Heart left ventricle (tissue), 16 donors: ENCODE results near the gene LCE5A. TPM values are rescaled to one million over a fixed set of nuclear protein-coding genes. Genes with fewer than 3 reads are reported as not detected.

Experiments used
- ATAC-seq, 4 donors: fragments of 200-7000 bp; cut with Tn5 transposase; one replicate each; pipeline ENCODE4 v1.9.1; 2020 to 2022; ENCODE audit warnings: moderate library complexity in 4 of 4, mild to moderate bottlenecking in 3 of 4, moderate number of reproducible peaks in 1 of 4
- DNase-seq, 5 donors: peaks; one replicate each; pipeline ENCODE4 v3.0.0-alpha.2; 2020
- H3K27ac ChIP-seq, 12 donors: fragments of 200-600 bp; sonication (generic) in 4 of 12; one replicate each; pipeline versions ENCODE4 v1.5.0 to v1.8.0; 2016 to 2022; ENCODE audit warnings: mild to moderate bottlenecking in 2 of 12
- H3K27me3 ChIP-seq, 9 donors: fragments of 200-600 bp; sonication (generic) in 2 of 9; one replicate each; pipeline versions ENCODE4 v1.5.1 to v1.8.0; 2016 to 2022; ENCODE audit warnings: mild to moderate bottlenecking in 3 of 9
- H3K36me3 ChIP-seq, 9 donors: fragments of 200-600 bp; sonication (generic) in 2 of 9; one replicate each; pipeline versions ENCODE4 v1.5.0 to v1.8.0; 2018 to 2022; ENCODE audit warnings: mild to moderate bottlenecking in 2 of 9
- H3K4me1 ChIP-seq, 12 donors: fragments of 200-600 bp; sonication (generic) in 4 of 12; one replicate each; pipeline versions ENCODE4 v1.5.0 to v1.8.0; 2016 to 2022; ENCODE audit warnings: mild to moderate bottlenecking in 3 of 12
- H3K4me3 ChIP-seq, 12 donors: fragments of 200-600 bp; sonication (generic) in 4 of 12; one replicate each; pipeline versions ENCODE4 v1.5.0 to v1.8.0; 2017 to 2022; ENCODE audit warnings: mild to moderate bottlenecking in 9 of 12, moderate library complexity in 4 of 12
- H3K9me3 ChIP-seq, 12 donors: fragments of 200-600 bp; sonication (generic) in 4 of 12; one replicate each; pipeline versions ENCODE4 v1.5.0 to v1.8.0; 2016 to 2022; ENCODE audit warnings: mild to moderate bottlenecking in 1 of 12
- POLR2A ChIP-seq, 2 donors: fragments of 450-650 bp; IDR thresholded peaks; one replicate each; pipeline ENCODE4 v1.6.1; 2017; ENCODE audit warnings: antibody characterized with exemption in 2 of 2, mild to moderate bottlenecking in 2 of 2, moderate library complexity in 2 of 2
- WGBS, 4 donors: extraction: QIAGEN DNeasy Blood & Tissue Kit in 2 of 4; methylation state at CpG; one replicate each; pipeline versions ENCODE4 v1.1.5 to v1.1.7; 2013 to 2018; 5-methylcytosine and 5-hydroxymethylcytosine counted together
- intact Hi-C, 10 donors: fragments of 100-400 bp; cut with DNase I; formaldehyde crosslinking; loops; one replicate each; pipeline versions ENCODE4 v1.11.1 to v1.14.2; 2022
- polyA plus RNA-seq, 2 donors: library from polyadenylated mRNA; stranded (reverse); fragments of 200-250 nt; gene quantifications; one replicate each; pipeline ENCODE4 v1.2.3, GENCODE V29; 2013
- total RNA-seq, 9 donors: library from RNA; depleted of rRNA in 2 of 9; stranded (reverse); fragments of >200 nt in 2 of 9; fragmentation: NEBNext Ultra II Directional in 3 of 9; extraction: Animal tissue kit (Norgen Biotek cat#: 25700) in 3 of 9; gene quantifications; one replicate each; pipeline versions ENCODE4 v1.1.0 to v1.2.4, GENCODE V29; 2016 to 2023
- TF ChIP-seq, protein P1 (sequence below), 12 donors: fragments of 200-600 bp; sonication (generic) in 4 of 12; IDR thresholded peaks; one replicate each; pipeline versions ENCODE4 v1.5.0 to v1.8.0; 2018 to 2022; ENCODE audit warnings: antibody characterized with exemption in 12 of 12, mild to moderate bottlenecking in 5 of 12
- donor health status: ischemic (EF 13 %, LVEDD 7.1; RV severe dilation, severe dysfunction).
- donor health status: healthy with polysubstance abuse.
- donor health status: DM: no; HTN: yes; CAD: no.
- donor health status: DM: no; HTN: no; CAD: no.
- donor health status: ischemic (EF 25% LVEDD 6.9; RV normal size, moderate dysfunction).
- donor health status: ischemic (EF 25% LVEDD 5.7; RV mildly dilated, moderate dysfunction).
- donor health status: healthy.
- donor health status: DM: yes; HTN: yes; CAD: no.
- donor health status: ischemic (EF 35%, LVEDD 5.7; RV mildly dilated, moderate dysfunction).
- donor health status: nonischemic (EF 11% LVEDD 7.7; RV severe dilation, severe dysfunction).
- donor health status: DM: yes; HTN: yes; CAD: no.
- donor health status: PGD.
- donor health status: ischemic (EF 29% LVEDD 5.4; RV normal size, mild dysfunction).
- donor health status: nonischemic (EF 23%, LVEDD 6.1; RV moderate dilation, normal function).

Gene LCE5A
- total and polyA plus RNA-seq, 11 donors: not detected

DNA sequence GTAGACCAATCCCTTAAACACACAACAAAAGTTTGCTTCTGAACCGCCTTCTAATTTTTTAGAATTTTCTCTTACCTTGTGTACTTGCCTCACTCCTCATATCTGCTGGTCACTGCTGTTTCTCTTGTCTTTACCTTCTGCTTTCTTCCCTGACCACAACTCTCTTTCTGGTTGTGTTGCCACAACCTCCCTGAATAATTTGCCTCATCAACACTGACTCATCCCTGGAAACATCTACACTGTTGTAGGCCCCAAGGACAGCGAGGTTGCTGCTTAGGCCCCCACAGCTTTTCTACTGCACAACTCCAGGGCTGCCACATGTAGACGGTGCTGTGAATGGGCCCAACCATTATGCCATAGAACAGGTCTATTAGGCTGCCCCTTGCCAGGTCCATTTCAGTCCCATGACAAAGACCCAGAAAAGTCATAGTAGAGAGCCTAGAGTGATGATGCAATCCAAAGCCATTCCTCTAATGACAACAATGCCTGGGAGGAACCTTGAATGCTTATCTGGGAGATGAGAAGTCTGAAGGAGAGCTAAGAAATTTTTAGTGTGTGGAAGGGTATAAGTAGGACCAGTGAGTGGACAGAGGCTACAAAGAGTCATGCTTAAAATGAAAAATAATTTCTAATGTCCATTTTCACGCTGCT, 36.6 kb upstream of the LCE5A start:
- DNase-seq: no peak
- Histone ChIP-seq H3K4me1 (no peaks in the 10 kb centered on the region), H3K27me3 (peaks cover 0 to 13% (median 0%) of the 10 kb centered on the region in 9 donors), H3K36me3 (no peaks in the 10 kb centered on the region), H3K27ac (no peak overlapping the region), H3K9me3 (peaks cover 0 to 28% (median 17%) of the 10 kb centered on the region in 12 donors), H3K4me3 (no peak overlapping the region)
- TF ChIP-seq, protein P1, sequence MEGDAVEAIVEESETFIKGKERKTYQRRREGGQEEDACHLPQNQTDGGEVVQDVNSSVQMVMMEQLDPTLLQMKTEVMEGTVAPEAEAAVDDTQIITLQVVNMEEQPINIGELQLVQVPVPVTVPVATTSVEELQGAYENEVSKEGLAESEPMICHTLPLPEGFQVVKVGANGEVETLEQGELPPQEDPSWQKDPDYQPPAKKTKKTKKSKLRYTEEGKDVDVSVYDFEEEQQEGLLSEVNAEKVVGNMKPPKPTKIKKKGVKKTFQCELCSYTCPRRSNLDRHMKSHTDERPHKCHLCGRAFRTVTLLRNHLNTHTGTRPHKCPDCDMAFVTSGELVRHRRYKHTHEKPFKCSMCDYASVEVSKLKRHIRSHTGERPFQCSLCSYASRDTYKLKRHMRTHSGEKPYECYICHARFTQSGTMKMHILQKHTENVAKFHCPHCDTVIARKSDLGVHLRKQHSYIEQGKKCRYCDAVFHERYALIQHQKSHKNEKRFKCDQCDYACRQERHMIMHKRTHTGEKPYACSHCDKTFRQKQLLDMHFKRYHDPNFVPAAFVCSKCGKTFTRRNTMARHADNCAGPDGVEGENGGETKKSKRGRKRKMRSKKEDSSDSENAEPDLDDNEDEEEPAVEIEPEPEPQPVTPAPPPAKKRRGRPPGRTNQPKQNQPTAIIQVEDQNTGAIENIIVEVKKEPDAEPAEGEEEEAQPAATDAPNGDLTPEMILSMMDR (IDR thresholded peaks at IDR 0.05): no peak
- TF ChIP-seq POLR2A (IDR thresholded peaks at IDR 0.05): no peak
- 63 to 68% (median 64%) methylated on average over 4 of the region's 4 CpGs for WGBS, 4 donors
- ATAC-seq: no peak
- intact Hi-C loops: no loop called here

DNA sequence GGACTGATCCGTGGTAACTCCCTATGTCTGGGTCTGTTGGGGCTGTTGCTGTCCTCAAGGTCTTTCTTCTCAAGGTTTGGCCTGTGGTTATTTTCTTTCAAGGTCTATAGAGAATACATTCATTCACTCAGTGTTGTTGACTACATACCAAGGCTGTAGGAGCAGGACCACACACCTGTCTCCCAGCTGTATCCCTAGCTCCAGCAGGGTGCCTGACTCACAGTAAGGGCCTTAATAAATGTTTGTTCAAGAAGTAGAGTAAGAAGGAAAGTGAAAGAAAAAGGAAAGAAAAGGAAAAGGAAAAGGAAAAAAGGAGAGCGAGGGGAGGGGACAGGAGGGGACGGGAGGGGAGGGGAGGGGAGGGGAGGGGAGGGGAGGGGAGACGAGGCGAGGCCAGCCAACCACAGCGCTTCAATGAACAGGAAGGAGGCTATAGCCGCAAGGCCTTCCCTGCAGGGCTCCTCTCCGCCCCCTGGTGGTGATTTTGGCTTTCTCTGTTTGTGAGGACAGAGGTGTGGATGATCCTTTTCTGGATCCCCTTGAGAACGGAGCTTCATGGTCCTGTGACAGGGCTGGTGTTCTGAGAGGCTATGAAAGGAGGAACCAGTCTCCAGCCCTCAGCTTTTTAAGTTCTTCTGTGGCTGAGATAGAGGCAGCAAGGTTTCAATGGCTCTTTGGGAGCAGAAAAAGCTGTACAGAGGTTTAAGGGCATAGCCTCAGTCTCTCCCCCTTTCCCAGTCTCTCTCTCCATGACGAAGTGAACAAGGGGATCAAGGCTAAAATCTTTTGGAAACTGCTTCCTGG, 30.6 kb upstream of the LCE5A start:
- DNase-seq: peak in 1 of 5 donors; percentile 33
- Histone ChIP-seq H3K9me3 (peaks cover 0 to 28% (median 17%) of the 10 kb centered on the region in 12 donors), H3K4me3 (no peak overlapping the region), H3K36me3 (no peaks in the 10 kb centered on the region), H3K27ac (no peak overlapping the region), H3K4me1 (no peaks in the 10 kb centered on the region), H3K27me3 (no peaks in the 10 kb centered on the region)
- 42 to 53% (median 49%) methylated on average over 8 to 10 of the region's 10 CpGs for WGBS, 4 donors
- intact Hi-C loops: no loop called here
- TF ChIP-seq, protein P1 (IDR thresholded peaks at IDR 0.05): peak in 11 of 12 donors; percentile 15 to 48 (median 31)
- no peak for TF ChIP-seq POLR2A (IDR thresholded peaks at IDR 0.05)
- no peak for ATAC-seq

DNA sequence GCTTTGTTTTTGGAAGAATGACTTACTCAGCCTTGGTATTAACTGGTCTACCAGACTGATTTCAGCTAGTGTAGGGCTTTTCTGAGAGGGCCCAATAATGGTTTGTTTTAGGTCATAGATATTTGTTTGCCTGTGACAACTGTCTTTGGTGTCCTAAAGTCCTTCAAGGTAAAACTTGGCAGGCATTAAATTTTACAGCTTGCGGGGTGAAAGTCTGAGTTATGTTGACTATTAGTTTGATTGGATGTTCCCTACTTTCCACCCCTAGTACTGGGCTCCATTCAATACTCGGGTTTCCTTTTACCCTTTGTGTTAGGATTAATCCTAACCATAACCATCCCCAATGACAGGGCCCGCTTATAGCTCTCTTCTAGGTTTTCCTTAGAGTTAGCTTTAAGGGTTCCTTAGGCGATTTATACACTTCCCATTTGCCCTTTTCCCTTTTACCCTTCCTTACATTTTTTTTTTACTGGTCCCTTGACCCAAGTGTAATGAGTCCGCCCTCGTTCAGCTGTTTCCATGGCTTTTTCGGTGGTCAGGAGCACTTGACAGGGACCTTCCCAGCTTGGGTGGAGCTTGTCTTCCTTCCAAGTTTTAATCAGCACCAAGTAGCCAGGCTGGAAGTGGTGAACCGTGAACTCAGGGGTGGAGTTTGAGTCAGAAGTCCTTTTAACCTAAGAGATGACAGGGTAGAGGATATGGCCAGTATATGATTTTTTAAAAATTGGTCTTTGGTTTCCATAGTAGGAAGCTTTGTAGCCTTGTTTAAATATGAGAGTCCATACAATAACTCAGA, 28.5 kb upstream of the LCE5A start:
- WGBS, 4 donors: 62 to 73% (median 69%) methylated on average over 8 of the region's 8 CpGs
- no peak for TF ChIP-seq POLR2A (IDR thresholded peaks at IDR 0.05)
- TF ChIP-seq, protein P1 (IDR thresholded peaks at IDR 0.05): no peak
- Histone ChIP-seq H3K4me1 (no peaks in the 10 kb centered on the region), H3K36me3 (no peaks in the 10 kb centered on the region), H3K9me3 (peaks cover 0 to 13% (median 7%) of the 10 kb centered on the region in 12 donors), H3K27ac (no peak overlapping the region), H3K4me3 (no peak overlapping the region), H3K27me3 (peaks cover 0 to 6% (median 0%) of the 10 kb centered on the region in 9 donors)
- DNase-seq (no peak), ATAC-seq (no peak)
- intact Hi-C loops: no loop called here
